GM18870 (cell line): ENCODE data around the gene EIF3D.

Experiments
- ATAC-seq: cut with Tn5 transposase; IDR thresholded peaks from one replicate; pipeline ENCODE4 v1.9.1; 2021; ENCODE audit warnings: moderate library complexity; ENCODE audit not compliant: unreplicated experiment

EIF3D gene

DNA sequence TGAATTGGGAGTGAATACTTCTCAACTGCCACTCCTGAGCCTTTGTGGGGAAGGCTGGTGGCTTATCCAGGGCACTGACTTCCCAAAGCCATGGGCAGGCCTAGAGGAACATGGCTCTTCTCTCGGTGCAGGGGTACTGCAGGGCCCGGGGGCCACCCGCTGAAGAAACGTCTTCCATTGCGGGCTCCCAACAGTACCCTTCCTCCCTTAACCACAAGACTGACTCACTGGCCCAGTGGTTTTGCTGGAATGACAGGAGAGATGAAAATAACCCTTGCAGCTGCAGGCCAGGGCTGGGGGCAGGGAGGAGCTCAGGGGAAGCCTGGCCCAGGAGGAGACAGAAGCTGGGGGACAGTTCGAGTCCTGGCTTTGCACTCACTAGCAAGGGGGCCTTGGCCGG, 61.0 kb downstream of the EIF3D start:
- no peak for ATAC-seq

- no peak for ATAC-seq
Measured at GRCh38 chr22:36467042-36467810, 61.7 kb downstream of the EIF3D start.

DNA sequence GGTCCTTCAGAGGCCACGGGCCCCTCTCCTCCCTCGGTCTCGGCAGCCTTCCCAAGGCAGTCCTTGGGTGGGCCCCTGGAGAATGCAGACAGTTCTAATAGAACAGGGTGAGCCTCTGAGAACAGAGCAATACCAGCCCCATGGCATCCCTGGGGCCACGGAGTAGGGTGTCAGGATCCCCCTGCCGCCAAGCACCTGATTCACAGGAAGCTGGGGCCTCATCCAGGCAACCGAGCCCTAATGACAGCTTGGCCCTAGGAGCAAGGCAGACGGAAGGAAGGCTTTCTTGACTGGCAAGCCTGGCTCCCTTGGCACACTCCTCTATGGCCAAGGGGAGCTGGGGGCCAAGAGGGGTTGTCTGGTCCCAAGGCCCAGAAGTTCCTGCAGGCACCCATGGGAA, 62.7 kb downstream of the EIF3D start:
- ATAC-seq = no peak

GRCh38 chr22:36465232-36466021, 63.5 kb downstream of the EIF3D start:
- ATAC-seq = no peak

GRCh38 chr22:36464715-36465231, 64.2 kb downstream of the EIF3D start:
- no peak for ATAC-seq

- no peak for ATAC-seq
Measured at GRCh38 chr22:36463783-36464184, 65.2 kb downstream of the EIF3D start.

DNA sequence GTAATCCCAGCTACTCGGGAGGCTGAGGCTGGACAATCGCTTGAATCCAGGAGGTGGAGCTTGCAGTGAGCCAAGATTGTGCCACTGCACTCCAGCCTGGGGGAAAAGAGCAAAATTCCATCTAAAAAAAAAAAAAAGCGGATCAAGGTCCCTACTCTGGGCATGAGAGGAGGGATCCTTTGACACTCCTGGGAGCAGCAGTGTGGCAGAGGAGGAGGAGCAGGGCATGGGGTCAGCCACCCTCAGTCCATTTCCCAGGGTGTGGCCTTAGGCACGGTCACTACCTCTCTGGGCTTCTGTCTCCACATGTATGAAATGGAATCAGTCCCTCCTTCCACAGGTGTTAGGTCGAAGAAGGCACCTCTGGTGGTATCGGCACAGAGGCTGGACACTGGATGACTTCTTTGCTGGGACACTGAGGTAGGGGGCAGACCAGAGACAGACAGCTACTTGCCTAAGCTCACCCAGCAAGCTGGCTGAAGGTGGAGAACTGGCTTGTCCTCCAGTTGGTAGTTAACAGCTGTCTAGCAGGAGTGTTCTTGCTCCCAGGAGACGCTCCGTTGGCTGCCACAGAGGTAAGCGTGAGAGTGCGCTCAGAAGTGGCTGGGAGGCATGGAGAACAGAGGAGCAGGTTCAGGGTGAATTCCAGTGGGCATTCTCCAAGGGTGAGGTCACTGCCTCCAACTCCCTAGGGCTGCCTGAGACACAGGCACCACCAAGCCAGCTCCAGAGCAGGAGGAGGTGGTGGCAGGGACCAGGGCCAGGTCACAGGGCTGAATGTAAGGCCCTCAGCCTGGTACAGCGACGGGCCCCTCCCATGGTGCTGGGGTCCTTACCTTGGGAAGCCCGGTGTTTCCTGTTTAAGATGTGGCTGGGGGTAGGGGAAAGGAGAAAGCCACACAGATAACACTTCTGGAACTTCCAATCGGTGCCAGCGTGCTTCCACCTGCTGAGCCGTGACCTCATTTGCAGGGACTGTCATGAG, 67.0 kb downstream of the EIF3D start:
- ATAC-seq = no peak
